Fibroblast of mammary gland (primary cell): ENCODE data around the gene OR4C13.
A peak's percentile ranks its signal among the peaks of the same experiment; 100 is the strongest.
"Not testable (repeated sequence)": the region's sequence is repeated elsewhere in the genome, so short reads cannot be mapped to it uniquely, and the experiment has no call there.

Source experiments
- DNase-seq: peaks from one replicate; pipeline ENCODE4 v3.0.0-alpha.2; 2010; ENCODE audit warnings: low read depth
- H3K4me3 ChIP-seq: 2 replicates; pipeline ENCODE4 v1.5.1; 2011; ENCODE audit warnings: low read depth, mild to moderate bottlenecking, low read length, moderate library complexity; ENCODE audit not compliant: control insufficient read depth
- CTCF ChIP-seq: conservative IDR thresholded peaks from 2 replicates; pipeline ENCODE4 v1.5.1; 2011; ENCODE audit warnings: low read depth, low read length, inconsistent platforms; ENCODE audit not compliant: control insufficient read depth, insufficient read depth

The OR4C13 gene

DNA sequence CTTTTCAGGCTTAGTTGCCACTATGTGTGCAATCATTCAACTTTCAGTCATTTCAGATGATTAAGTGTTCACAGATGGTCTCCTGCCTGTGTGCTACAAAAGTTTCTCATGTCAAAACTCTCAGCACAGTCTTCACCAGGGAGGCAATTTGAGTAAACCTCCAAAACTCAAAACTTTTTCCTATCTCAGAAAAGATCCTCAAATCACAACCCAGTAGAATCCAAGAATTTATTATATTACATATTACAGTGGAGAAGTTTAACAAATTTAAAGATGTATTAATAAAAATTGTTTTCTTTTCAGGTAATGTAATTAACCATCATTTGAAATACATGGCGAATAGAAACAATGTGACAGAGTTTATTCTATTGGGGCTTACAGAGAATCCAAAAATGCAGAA is at the start of gene OR4C13:
Gene OR4C13, plus strand, starts transcription at position 301 of the 400 bp plus-strand sequence. Its CDS starts 32 bp downstream, at position 333.
- no peak for DNase-seq
- TF ChIP-seq CTCF: no peak

GRCh38 chr11:49911516-49911915 is 40.7 kb upstream of the OR4C13 start:
- not testable (repeated sequence) for DNase-seq, H3K4me3 ChIP-seq

More for the DNA sequence above, at the start of gene OR4C13:
- H3K4me3 ChIP-seq: no peak within 1 kb of the TSS

DNA sequence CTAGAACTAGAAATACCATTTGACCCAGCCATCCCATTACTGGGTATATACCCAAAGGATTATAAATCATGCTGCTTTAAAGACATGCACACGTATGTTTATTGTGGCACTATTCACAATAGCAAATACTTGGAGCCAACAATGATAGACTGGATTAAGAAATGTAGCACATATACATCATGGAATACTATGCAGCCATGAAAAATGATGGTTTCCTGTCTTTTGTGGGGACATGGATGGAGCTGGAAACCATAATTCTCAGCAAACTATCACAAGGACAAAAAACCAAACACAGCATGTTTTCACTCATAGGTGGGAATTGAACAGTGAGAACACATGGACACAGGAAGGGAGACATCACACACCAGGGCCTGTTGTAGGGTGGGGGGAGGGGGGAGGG is 3.5 kb upstream of the OR4C13 start:
- not testable (repeated sequence) for DNase-seq, H3K4me3 ChIP-seq

GRCh38 chr11:49973439-49973838 is 21.2 kb downstream of the OR4C13 start:
- not testable (repeated sequence) for H3K4me3 ChIP-seq, DNase-seq

DNA sequence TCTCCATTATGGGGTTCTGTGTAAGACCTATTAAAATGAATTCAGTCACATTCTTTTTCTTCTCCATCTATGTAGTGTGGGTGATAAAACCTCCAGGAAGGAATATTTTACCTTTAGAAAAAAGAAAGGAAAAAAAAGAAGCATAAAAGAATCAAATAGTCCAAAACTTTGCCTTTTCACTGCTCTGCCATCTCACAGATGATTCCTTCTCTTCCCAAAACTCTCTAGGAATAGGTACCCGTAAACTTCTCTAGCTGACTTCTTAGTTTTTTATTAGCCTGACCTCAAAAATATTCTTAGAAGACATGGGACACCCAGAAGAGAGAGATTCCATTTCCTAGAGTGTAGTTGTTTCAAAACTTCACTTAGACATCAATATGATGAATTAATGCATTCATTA is 30.2 kb downstream of the OR4C13 start, which contains the start of gene OR4C12:
Gene OR4C12, minus strand, starts transcription at position 101 of the 400 bp plus-strand sequence. Its CDS starts 34 bp downstream, at position 67.
- not testable (repeated sequence) for H3K4me3 ChIP-seq, DNase-seq

DNA sequence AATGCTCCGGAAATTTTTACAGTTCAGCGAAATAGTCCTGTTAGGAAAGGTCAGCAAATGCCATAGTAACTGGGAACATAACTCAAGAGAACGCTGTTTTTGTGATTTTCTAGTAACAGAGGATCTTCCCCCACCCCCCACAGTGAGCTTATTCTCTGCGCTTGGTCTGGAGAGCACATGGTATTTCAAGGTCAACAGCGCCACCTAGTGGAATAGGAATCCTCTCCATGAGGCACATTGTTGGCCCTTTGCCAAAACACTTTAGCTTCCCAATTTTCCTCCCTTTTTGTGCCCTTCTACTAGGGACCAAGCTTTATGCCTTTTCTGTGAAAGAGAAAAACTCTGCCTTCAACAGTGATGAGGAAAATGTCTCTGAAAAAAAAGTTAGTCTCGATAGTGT is 43.4 kb downstream of the OR4C13 start:
- peak; percentile 63 for DNase-seq
- no peak overlapping the region for H3K4me3 ChIP-seq
- peak; percentile 48 for TF ChIP-seq CTCF
